Neural cell (in vitro differentiated cells): ENCODE data around the gene TMEM115. TPM values are rescaled to one million over a fixed set of nuclear protein-coding genes. Genes with fewer than 3 reads are reported as not detected.
A peak's percentile ranks its signal among the peaks of the same experiment; 100 is the strongest.

ENCODE experiments used
- H2AFZ ChIP-seq: fragments of 200-600, 300-800 bp; sonication (generic), shearing (Covaris generic); 2 replicates; pipeline ENCODE4 v1.6.0; 2014; ENCODE audit warnings: low read depth, mild to moderate bottlenecking, antibody characterized with exemption, low read length, moderate library complexity
- H3F3A ChIP-seq: fragments of 200-600 bp; shearing (Covaris generic); 2 replicates; pipeline ENCODE4 v1.6.1; 2016; ENCODE audit warnings: mild to moderate bottlenecking, moderate library complexity, mixed read lengths, antibody characterized with exemption, low read length; ENCODE audit not compliant: insufficient read depth, poor library complexity, severe bottlenecking
- H3K27ac ChIP-seq: fragments of 200-600, 300-800 bp; sonication (generic), shearing (Covaris generic); 2 replicates; pipeline ENCODE4 v1.5.1; 2014; ENCODE audit warnings: mild to moderate bottlenecking, low read length, moderate library complexity
- H3K27me3 ChIP-seq: fragments of 300-800, 200-600 bp; sonication (generic), shearing (Covaris generic); 2 replicates; pipeline ENCODE4 v1.6.0; 2014; ENCODE audit warnings: mild to moderate bottlenecking, low read depth, low read length, moderate library complexity; ENCODE audit not compliant: insufficient read depth
- H3K36me3 ChIP-seq: fragments of 300-800, 200-600 bp; sonication (generic), shearing (Covaris generic); 2 replicates; pipeline ENCODE4 v1.5.1; 2014; ENCODE audit warnings: mild to moderate bottlenecking, antibody characterized with exemption, low read length, moderate library complexity; ENCODE audit not compliant: insufficient read depth
- H3K4me2 ChIP-seq: fragments of 300-800, 200-600 bp; sonication (generic), shearing (Covaris generic); 2 replicates; pipeline ENCODE4 v1.6.0; 2014; ENCODE audit warnings: mild to moderate bottlenecking, low read length
- H3K4me3 ChIP-seq: fragments of 300-800, 200-600 bp; sonication (generic), shearing (Covaris generic); 2 replicates; pipeline ENCODE4 v1.5.1; 2014; ENCODE audit warnings: mild to moderate bottlenecking, low read length, moderate library complexity
- H3K79me2 ChIP-seq: fragments of 200-600 bp; shearing (Covaris generic); replicated peaks from 2 replicates; pipeline ENCODE4 v1.6.0; 2014; ENCODE audit warnings: mild to moderate bottlenecking, low read length, moderate library complexity; ENCODE audit not compliant: insufficient read depth
- H3K9ac ChIP-seq: fragments of 300-800, 200-600 bp; sonication (generic), shearing (Covaris generic); 2 replicates; pipeline ENCODE4 v1.6.1; 2016; ENCODE audit warnings: mild to moderate bottlenecking, low read length, mixed read lengths
- H3K9me2 ChIP-seq: fragments of 200-600 bp; shearing (Covaris generic); 2 replicates; pipeline ENCODE4 v1.6.1; 2016; ENCODE audit warnings: mild to moderate bottlenecking, low read length, mixed read lengths; ENCODE audit not compliant: insufficient read depth
- H3K9me3 ChIP-seq: fragments of 200-600, 300-800 bp; sonication (generic), shearing (Covaris generic); 2 replicates; pipeline ENCODE4 v1.6.1; 2016; ENCODE audit warnings: mild to moderate bottlenecking, mixed run types, low read length, moderate library complexity, mixed read lengths
- H4K20me1 ChIP-seq: fragments of 200-600 bp; shearing (Covaris generic); 2 replicates; pipeline ENCODE4 v1.6.1; 2016; ENCODE audit warnings: mild to moderate bottlenecking, mixed run types; ENCODE audit not compliant: insufficient read depth
- CTCF ChIP-seq: fragments of 450-650 bp; IDR thresholded peaks from 2 replicates; pipeline ENCODE4 v1.5.1; 2014; ENCODE audit warnings: antibody characterized with exemption, mild to moderate bottlenecking, moderate library complexity; ENCODE audit not compliant: poor library complexity, severe bottlenecking
- EP300 ChIP-seq: fragments of 450-650 bp; conservative IDR thresholded peaks from 2 replicates; pipeline ENCODE4 v1.6.1; 2014; ENCODE audit warnings: antibody characterized with exemption, mild to moderate bottlenecking, moderate library complexity; ENCODE audit not compliant: poor library complexity, severe bottlenecking
- EZH2 ChIP-seq: fragments of 200-600, 300-800 bp; shearing (Covaris generic), sonication (generic); IDR thresholded peaks from 2 replicates; pipeline ENCODE4 v1.6.1; 2014; ENCODE audit warnings: antibody characterized with exemption, low read length, borderline replicate concordance, mild to moderate bottlenecking; ENCODE audit not compliant: insufficient read depth, poor library complexity, severe bottlenecking
- MXI1 ChIP-seq: fragments of 450-650 bp; conservative IDR thresholded peaks from 2 replicates; pipeline ENCODE4 v1.6.1; 2014; ENCODE audit warnings: antibody characterized with exemption, mild to moderate bottlenecking; ENCODE audit not compliant: poor library complexity, severe bottlenecking
- POLR2AphosphoS5 ChIP-seq: IDR thresholded peaks from 2 replicates; pipeline ENCODE4 v1.6.1; 2012
- RAD21 ChIP-seq: fragments of 450-650 bp; conservative IDR thresholded peaks from 2 replicates; pipeline ENCODE4 v1.6.1; 2014; ENCODE audit warnings: antibody characterized with exemption, mild to moderate bottlenecking, moderate library complexity
- SMC3 ChIP-seq: fragments of 450-650 bp; conservative IDR thresholded peaks from 2 replicates; pipeline ENCODE4 v1.6.1; 2014; ENCODE audit warnings: antibody characterized with exemption, mild to moderate bottlenecking, moderate library complexity; ENCODE audit not compliant: poor library complexity
- TAF1 ChIP-seq: IDR thresholded peaks from 2 replicates; pipeline ENCODE4 v1.6.1; 2012; ENCODE audit warnings: low read depth
- polyA plus RNA-seq: library from polyadenylated mRNA; depleted of rRNA; stranded (reverse); fragments of >200 nt; gene quantifications from 2 replicates; pipeline ENCODE4 v1.2.3, GENCODE V29; 2014
- TF ChIP-seq, protein P1 (sequence below): IDR thresholded peaks from 2 replicates; pipeline ENCODE4 v1.6.1; 2012; ENCODE audit warnings: borderline replicate concordance

TMEM115 gene
- polyA plus RNA-seq, 1 donor from 2014 or later = 17.8 TPM

GRCh38 chr3:50357481-50357880 is 1.8 kb downstream of the TMEM115 start:
- TF ChIP-seq SMC3 (no peak), RAD21 (no peak), CTCF (no peak), EP300 (no peak), MXI1 (no peak), TAF1 (no peak), POLR2AphosphoS5 (no peak), EZH2 (no peak)
- TF ChIP-seq, protein P1, sequence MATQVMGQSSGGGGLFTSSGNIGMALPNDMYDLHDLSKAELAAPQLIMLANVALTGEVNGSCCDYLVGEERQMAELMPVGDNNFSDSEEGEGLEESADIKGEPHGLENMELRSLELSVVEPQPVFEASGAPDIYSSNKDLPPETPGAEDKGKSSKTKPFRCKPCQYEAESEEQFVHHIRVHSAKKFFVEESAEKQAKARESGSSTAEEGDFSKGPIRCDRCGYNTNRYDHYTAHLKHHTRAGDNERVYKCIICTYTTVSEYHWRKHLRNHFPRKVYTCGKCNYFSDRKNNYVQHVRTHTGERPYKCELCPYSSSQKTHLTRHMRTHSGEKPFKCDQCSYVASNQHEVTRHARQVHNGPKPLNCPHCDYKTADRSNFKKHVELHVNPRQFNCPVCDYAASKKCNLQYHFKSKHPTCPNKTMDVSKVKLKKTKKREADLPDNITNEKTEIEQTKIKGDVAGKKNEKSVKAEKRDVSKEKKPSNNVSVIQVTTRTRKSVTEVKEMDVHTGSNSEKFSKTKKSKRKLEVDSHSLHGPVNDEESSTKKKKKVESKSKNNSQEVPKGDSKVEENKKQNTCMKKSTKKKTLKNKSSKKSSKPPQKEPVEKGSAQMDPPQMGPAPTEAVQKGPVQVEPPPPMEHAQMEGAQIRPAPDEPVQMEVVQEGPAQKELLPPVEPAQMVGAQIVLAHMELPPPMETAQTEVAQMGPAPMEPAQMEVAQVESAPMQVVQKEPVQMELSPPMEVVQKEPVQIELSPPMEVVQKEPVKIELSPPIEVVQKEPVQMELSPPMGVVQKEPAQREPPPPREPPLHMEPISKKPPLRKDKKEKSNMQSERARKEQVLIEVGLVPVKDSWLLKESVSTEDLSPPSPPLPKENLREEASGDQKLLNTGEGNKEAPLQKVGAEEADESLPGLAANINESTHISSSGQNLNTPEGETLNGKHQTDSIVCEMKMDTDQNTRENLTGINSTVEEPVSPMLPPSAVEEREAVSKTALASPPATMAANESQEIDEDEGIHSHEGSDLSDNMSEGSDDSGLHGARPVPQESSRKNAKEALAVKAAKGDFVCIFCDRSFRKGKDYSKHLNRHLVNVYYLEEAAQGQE = no peak
- peak overlapping the region; percentile 73 for H3K4me2 ChIP-seq
- H3K9ac ChIP-seq = peak overlapping the region; percentile 95
- H3F3A ChIP-seq = no peaks in the 10 kb centered on the region
- H3K9me2 ChIP-seq = no peaks in the 10 kb centered on the region
- peaks cover 9% of the 10 kb centered on the region for H4K20me1 ChIP-seq
- no peak overlapping the region for H2AFZ ChIP-seq
- H3K36me3 ChIP-seq = no peaks in the 10 kb centered on the region
- no peaks in the 10 kb centered on the region for H3K27me3 ChIP-seq
- H3K9me3 ChIP-seq = no peaks in the 10 kb centered on the region
- H3K27ac ChIP-seq = no peak overlapping the region
- peaks cover 38% of the 10 kb centered on the region for H3K79me2 ChIP-seq
- peak overlapping the region; percentile 94 for H3K4me3 ChIP-seq

DNA sequence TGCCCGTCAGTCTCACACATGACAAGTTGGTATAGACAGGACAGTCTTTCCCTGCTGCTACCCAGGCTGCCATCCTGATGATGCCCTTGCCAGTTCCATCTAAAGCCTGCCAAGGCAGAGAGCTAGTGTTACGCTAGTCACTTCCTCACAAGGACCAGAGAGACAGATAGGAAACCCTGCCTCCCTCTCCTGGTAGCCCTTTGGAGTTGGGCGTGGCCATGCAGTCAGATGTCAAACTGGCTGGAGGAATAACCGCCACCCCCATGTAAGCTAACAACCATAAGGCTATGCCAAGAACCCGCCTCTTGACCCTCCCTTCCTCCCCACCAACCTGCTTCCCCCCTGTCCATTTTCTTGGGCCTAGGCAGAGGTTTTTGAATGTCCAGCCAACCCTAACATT is 2.8 kb downstream of the TMEM115 start:
- Histone ChIP-seq H3K9ac (peak overlapping the region; percentile 21), H3K9me3 (no peaks in the 10 kb centered on the region), H3K27me3 (no peaks in the 10 kb centered on the region), H3K4me2 (peak overlapping the region; percentile 73), H3K36me3 (no peaks in the 10 kb centered on the region), H2AFZ (no peak overlapping the region), H4K20me1 (peaks cover 9% of the 10 kb centered on the region), H3K4me3 (peak overlapping the region; percentile 94), H3K9me2 (no peaks in the 10 kb centered on the region), H3K27ac (no peak overlapping the region), H3F3A (no peaks in the 10 kb centered on the region), H3K79me2 (peaks cover 38% of the 10 kb centered on the region)
- no peak for TF ChIP-seq MXI1
- TF ChIP-seq POLR2AphosphoS5 = no peak
- no peak for TF ChIP-seq CTCF
- TF ChIP-seq EZH2 = no peak
- no peak for TF ChIP-seq EP300
- no peak for TF ChIP-seq TAF1
- TF ChIP-seq RAD21 = no peak
- TF ChIP-seq, protein P1 = no peak
- no peak for TF ChIP-seq SMC3
